ENCODE data around the gene MINK1. TPM values are rescaled to one million over a fixed set of nuclear protein-coding genes. Genes with fewer than 3 reads are reported as not detected.

Gene MINK1
- total and polyA plus RNA-seq, 2 of the 8 experiments (the other 6 are each of a cell fraction or from before 2014, with no cell fraction given), result 26.9 to 77.7 TPM

GRCh38 chr17:4937553-4937952 lies 104.4 kb downstream of the MINK1 start:
- H3K36me3 ChIP-seq (ENCODE audit: control insufficient read depth in 2 of 4, insufficient read depth in 4 of 4, low read length in 3 of 4), result peaks cover 13 to 17% (median 15%) of the 10 kb centered on the region in 4 experiments
- no peak for FAIRE-seq
- no peak overlapping the region for H2AFZ ChIP-seq (ENCODE audit: low read length)
- H2BK15ac ChIP-seq (ENCODE audit: low read length), result no peak overlapping the region
- ChIA-PET POLR2A (ENCODE audit: partially characterized antibody) (interaction anchor here (1.5 to 27.4 kb wide), 7 partner anchors 9 to 37 kb away, joined by 4 to 987 read pairs (median 38); partner anchors contain the start of genes C17orf107, CHRNE, ENO3 and GP1BA), CTCF (ENCODE audit: partially characterized antibody) (interaction anchor here (0.8 to 5.9 kb wide), 3 partner anchors 28 to 60 kb away, joined by 3 to 26 read pairs (median 8); partner anchors contain the start of genes CHRNE and KIF1C)
- no peak overlapping the region for H4K5ac ChIP-seq (ENCODE audit: insufficient read length, low read depth, low read length)
- H3K4me1 ChIP-seq (replicated peaks in 1 of 4; ENCODE audit: control insufficient read depth in 3 of 4, insufficient read depth in 4 of 4, low read length in 3 of 4), result peaks cover 0 to 11% (median 7%) of the 10 kb centered on the region in 4 experiments; a peak in 6 of 7 replicates
- H3K4me3 ChIP-seq (ENCODE audit: extremely low read depth in 1 of 4, insufficient read depth in 2 of 4, low read depth in 3 of 4, low read length in 4 of 4), result no peak overlapping the region
- H3K56ac ChIP-seq (replicated peaks; ENCODE audit: insufficient read length, low read depth, low read length), result no peak overlapping the region
- H3K18ac ChIP-seq (ENCODE audit: extremely low read depth, low read length), result no peak overlapping the region
- no peak overlapping the region for H3K27ac ChIP-seq (ENCODE audit: low read depth, low read length)
- no peak overlapping the region for H3K4ac ChIP-seq (replicated peaks; ENCODE audit: insufficient read length, low read depth, low read length)
- H3K9ac ChIP-seq (replicated peaks in 1 of 4; ENCODE audit: extremely low read depth in 1 of 4, low read depth in 3 of 4, low read length in 3 of 4), result no peak overlapping the region
- WGBS, 2 experiments (ENCODE audit: extremely low coverage in 1 of 2, insufficient coverage in 1 of 2, insufficient read length in 1 of 2, insufficient replicate concordance in 2 of 2, low coverage in 1 of 2, low lambda C conversion rate in 2 of 2, missing lambda C conversion rate in 1 of 2), result 92% methylated on average over 16 of the region's 16 CpGs; no CpG with 5 or more reads in 1 of the 2 experiments
- DNase-seq (ENCODE audit: low read depth in 1 of 2, low spot score in 2 of 2), result no peak
- no peak overlapping the region for H3K23ac ChIP-seq (ENCODE audit: insufficient read length)
- H2AK5ac ChIP-seq (ENCODE audit: low read depth, low read length), result no peak overlapping the region
- H3K23me2 ChIP-seq (ENCODE audit: low read depth, low read length), result peaks cover 15% of the 10 kb centered on the region; the same call in 1 of the 2 replicates
- peaks cover 9% of the 10 kb centered on the region for H3K79me1 ChIP-seq (ENCODE audit: low read depth, low read length)
- H3K9me3 ChIP-seq (ENCODE audit: insufficient read depth in 2 of 2, low read depth in 1 of 2, low read length in 1 of 2), result no peaks in the 10 kb centered on the region
- no peak overlapping the region for H2BK12ac ChIP-seq (ENCODE audit: low read depth, low read length)
- no peak overlapping the region for H2BK20ac ChIP-seq (ENCODE audit: low read length)
- peaks cover 0 to 4% of the 10 kb centered on the region in 2 experiments for H4K20me1 ChIP-seq (replicated peaks in 1 of 2; ENCODE audit: control insufficient read depth in 1 of 2, insufficient read depth in 2 of 2, low read length in 2 of 2)
- no peaks in the 10 kb centered on the region for H3K27me3 ChIP-seq (replicated peaks in 1 of 4; ENCODE audit: control insufficient read depth in 3 of 4, extremely low read depth in 1 of 4, insufficient read depth in 3 of 4, low read length in 3 of 4)
- H2BK120ac ChIP-seq (replicated peaks; ENCODE audit: low read depth, low read length), result no peak overlapping the region
- H3K14ac ChIP-seq (ENCODE audit: insufficient read length), result no peak overlapping the region
- no peak overlapping the region for H4K91ac ChIP-seq (replicated peaks; ENCODE audit: insufficient read length, low read length)
- no peak overlapping the region for H2BK5ac ChIP-seq (ENCODE audit: low read depth, low read length)
- no peak overlapping the region; the same call in 1 of the 2 replicates for H4K8ac ChIP-seq (ENCODE audit: extremely low read depth, insufficient read depth, low read length)
- H3K4me2 ChIP-seq (ENCODE audit: insufficient read depth in 1 of 2, low read depth in 2 of 2, low read length in 2 of 2), result no peak overlapping the region
- H3K79me2 ChIP-seq (ENCODE audit: control insufficient read depth in 1 of 2, insufficient read depth in 2 of 2, low read length in 2 of 2), result peaks cover 0 to 27% of the 10 kb centered on the region in 2 experiments; a peak in 3 of 4 replicates
- TF ChIP-seq ASH2L (IDR thresholded peaks at IDR 0.05; ENCODE audit: low read length), result no peak
- no peak for TF ChIP-seq POLR2AphosphoS5 (IDR thresholded peaks at IDR 0.05; ENCODE audit: low read depth, low read length)
- no peak for TF ChIP-seq TAF7 (optimal IDR thresholded peaks at IDR 0.05; ENCODE audit: borderline replicate concordance, low read depth, low read length)
- no peak for TF ChIP-seq KDM1A (IDR thresholded peaks at IDR 0.05; ENCODE audit: borderline replicate concordance, low read length)
- no peak for TF ChIP-seq SRF (IDR thresholded peaks at IDR 0.05; ENCODE audit: low read depth, low read length)
- no peak for TF ChIP-seq POU5F1 (IDR thresholded peaks at IDR 0.05; ENCODE audit: low read depth, low read length)
- TF ChIP-seq, protein P1, sequence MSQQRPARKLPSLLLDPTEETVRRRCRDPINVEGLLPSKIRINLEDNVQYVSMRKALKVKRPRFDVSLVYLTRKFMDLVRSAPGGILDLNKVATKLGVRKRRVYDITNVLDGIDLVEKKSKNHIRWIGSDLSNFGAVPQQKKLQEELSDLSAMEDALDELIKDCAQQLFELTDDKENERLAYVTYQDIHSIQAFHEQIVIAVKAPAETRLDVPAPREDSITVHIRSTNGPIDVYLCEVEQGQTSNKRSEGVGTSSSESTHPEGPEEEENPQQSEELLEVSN (IDR thresholded peaks at IDR 0.05), result no peak
- no peak for TF ChIP-seq ATF3 (IDR thresholded peaks at IDR 0.05; ENCODE audit: insufficient read depth, low read depth, low read length)
- no peak for TF ChIP-seq BACH1 (IDR thresholded peaks at IDR 0.05; ENCODE audit: low read length)
- no peak for TF ChIP-seq MAFK (IDR thresholded peaks at IDR 0.05; ENCODE audit: low read depth, low read length)
- no peak for TF ChIP-seq PHF8 (conservative IDR thresholded peaks at IDR 0.05; ENCODE audit: low read depth, low read length)
- no peak for TF ChIP-seq TAF1 (IDR thresholded peaks at IDR 0.05; ENCODE audit: low read depth, low read length)
- no peak for TF ChIP-seq TEAD4 (IDR thresholded peaks at IDR 0.05; ENCODE audit: low read depth, low read length)
